AG08396 (cell line): ENCODE results near the gene HES2.
"Not testable (repeated sequence)": the region's sequence is repeated elsewhere in the genome, so short reads cannot be mapped to it uniquely, and the experiment has no call there.

Source experiments
- DNase-seq: peaks from one replicate; pipeline ENCODE4 v3.0.0; 2012; ENCODE audit warnings: low spot score, mixed read lengths

HES2 gene

DNA sequence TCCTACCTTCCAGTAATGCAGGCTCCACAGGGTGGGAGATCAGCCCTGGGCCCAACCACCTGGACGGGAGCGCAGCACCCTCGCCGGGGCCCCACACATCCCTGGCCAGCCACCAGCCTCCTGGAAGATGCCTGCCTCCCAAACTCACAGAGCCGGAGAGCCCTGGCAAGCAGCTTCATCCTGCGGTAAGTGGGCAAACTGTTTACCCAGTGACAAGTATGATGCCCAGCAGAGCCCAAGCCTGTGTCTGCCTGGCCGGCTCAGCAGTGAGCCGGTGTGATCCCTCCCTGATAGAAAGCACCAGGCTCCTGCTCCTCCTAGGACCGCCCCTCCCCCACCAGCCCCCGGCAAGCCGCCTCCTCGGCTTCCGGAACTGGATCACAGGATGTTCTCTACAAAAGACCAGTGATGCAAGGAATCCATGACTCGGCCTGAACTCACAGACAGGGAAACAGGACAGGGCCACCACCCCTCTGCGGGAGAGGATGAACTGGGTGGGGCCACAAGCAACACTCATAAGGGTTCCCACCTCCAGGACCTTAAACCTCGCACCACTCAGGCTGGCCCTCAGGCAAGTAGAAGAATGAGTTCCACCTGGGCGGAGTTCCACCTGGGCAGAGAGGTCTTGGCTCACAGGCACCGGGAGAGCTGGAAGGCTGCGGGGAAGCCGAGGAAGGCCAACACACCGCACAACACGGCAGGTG lies 34.1 kb downstream of the HES2 start:
- peak; percentile 77 for DNase-seq

DNA sequence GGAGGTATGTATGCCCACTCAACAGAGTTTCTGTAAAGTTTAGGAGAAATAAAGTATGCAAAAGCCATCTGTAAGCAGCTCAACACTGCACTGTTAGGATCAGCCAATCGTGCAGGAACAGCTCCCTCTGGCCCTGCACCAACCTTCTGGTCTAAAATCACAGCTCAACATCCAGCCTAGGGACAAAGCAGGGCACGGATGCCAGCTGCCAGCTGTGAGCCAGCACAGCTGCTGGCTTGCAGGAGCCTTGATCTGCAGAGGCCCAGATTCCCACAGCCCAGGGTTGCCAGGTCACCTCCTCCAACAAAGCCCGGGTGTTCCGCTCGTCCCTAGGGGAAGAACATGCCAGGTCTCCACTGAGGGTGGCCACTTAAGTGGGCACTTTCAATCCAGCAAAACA lies 34.8 kb downstream of the HES2 start:
- DNase-seq = peak; percentile 47

DNA sequence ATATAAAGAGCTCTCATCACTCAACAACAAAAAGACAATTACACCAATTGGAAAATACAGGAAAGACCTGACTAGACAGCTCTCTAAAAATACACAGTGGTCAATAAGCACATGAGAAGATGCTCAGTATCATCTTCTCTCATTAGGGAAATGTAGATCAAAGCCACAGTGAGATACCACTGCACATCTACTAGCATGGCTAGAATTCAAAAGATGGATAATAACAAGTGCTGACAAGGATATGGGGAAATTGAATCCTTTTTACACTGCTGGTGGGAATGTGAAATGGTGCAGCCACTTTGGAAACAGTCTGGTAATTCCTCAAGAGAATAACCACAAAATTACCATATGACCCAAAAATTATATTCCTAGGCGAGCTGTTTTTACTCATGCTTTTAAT lies 35.6 kb downstream of the HES2 start:
- DNase-seq = no peak

DNA sequence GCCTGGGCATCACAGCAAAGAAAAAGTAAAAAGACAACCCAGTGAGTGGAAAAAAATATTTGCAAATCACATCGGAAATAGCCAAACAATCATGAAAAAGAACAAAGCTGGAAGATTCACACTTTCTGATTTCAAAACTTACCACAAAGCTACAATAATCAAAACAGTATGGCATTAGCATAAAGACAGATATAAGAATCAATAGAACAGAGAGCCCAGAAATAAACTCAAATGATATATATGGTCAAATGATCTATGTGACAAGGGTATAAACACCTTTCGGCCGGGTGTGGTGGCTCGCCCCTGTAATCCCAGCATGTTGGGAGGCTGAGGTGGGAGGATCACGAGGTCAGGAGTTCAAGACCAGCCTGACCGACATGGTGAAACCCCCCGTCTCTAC lies 39.7 kb downstream of the HES2 start:
- DNase-seq = no peak

DNA sequence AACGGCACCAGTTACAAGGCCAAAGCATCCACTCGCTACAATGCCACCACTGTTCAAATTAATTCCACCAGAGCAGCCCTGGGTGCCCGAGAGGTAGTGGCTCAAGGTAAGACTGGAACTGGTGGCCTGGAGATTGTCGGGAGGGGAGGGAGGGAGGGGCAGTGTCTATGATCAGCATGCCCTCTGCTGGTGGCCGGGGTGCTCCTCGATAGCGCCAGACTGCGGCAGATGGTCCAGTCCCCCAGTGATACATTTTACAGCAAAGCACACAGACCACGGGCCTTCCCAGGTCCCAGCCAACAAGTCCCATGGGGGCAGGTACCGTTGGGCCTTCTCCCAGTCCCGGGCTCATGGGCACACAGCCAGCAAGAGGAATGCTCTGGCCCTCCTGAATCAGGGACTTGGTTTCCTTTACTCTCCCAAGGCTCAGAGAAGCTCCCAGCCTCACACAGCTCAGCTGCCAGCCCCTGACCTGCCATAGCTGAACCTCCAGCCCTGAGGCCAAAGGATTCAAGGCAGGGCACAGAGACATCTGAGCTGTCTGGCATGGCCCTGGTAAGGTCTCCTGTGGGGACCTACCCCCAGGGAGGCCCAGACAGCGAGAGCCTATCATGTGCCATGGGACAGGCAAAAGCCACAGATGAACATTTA lies 41.5 kb downstream of the HES2 start:
- DNase-seq = no peak

DNA sequence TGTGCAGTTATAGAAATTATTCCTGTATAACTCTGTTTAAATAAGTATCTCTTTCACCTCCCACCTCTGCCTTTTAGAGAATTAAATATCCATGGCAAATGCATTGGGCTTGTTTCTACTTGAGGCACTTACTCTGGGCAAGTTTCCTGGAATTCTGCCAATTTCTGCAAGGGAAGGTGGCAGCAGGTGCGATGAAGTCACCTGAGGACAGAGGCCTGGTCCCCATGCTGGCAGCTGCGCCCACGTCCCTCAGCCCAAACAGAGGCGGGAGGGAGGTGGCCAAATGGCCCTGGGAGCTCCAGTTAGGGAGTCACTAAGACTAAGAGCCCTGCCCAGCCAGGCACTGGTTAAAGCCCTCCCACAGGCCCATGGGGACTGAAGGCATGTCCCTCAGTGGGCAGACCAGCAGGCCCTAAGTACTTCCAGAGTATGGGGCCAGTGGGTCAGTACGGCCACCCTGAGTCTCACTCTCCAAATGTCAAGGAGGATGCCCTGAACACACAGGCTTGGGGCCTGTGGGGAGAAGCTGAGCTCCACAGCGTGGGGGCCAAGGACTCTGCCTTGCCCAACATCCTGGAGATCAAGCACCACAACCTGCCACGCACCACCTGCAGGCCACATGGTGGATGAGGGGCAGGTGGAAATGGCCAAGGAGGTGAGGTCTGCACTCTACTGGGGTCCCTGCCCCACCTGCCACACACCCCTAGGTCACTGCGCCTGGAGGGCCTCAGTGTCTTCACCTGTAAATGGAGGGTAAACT lies 45.6 kb downstream of the HES2 start:
- DNase-seq = no peak

DNA sequence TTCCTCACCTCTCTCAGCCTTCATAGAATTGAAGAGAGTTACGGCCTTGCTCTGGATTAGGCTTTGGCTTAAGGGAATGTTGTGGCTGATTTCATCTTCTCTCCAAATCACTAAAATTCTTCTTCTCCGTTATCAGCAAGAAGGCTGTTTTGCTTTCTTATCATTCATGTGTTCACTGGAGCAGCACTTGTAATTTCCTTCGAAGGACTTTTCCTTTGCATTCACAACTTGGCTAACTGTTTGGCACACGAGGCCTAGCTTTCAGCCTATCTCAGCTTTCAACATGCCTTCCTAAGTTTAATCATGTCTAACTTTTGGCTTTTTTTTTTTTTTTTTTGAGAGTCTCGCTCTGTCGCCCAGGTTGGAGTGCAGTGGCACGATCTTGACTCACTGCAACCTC lies 47.5 kb downstream of the HES2 start:
- DNase-seq = not testable (repeated sequence)

DNA sequence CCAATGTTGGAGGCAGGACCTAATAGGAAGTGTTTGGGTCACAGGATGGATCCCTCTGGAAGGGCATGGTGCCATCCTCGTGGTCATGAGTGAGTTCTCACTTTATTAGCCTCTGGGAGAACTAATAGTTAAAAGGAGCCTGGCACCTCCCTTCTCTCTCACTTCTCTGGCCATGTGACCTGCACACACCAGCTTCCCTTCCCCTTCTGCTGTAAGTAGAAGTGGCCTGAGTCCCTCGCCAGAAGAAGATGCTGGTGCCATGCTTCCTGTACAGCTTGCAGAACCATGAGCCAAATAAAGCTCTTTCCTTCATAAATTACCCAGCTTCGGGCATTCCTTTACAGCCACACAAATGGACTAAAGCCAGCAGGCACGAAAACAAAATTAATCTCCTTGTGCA lies 49.7 kb downstream of the HES2 start:
- no peak for DNase-seq

DNA sequence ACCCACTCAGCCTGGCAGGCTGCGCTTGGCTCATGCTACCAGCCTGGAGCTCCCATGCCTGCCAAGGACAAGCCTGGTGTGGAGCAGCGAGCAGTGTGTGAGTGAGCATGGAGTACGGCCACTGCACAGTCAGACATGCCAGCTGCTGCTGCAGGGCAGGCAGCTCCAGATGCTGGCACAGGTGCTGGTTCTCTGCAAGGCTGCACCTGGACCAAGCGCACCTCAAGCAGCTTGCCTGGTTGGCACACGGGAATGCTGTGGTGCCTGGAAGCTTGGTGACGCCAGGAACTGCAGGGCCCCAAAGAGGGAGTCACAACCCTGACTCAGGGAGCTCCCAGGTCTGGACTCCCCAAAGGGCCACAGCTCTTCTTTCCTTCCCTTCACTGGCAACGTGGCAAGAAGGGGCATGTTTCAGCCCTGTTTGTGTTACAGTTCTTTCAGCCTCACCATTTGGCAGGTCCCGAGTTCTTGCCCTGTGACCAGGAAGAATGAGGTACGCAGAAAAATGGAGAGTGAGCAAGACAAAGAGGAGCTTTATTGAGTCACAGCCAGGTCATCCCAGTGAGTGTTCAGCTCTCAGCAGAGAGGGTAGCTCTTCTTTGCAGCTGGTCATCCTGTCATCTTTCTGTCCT lies 52.2 kb downstream of the HES2 start:
- DNase-seq = no peak

DNA sequence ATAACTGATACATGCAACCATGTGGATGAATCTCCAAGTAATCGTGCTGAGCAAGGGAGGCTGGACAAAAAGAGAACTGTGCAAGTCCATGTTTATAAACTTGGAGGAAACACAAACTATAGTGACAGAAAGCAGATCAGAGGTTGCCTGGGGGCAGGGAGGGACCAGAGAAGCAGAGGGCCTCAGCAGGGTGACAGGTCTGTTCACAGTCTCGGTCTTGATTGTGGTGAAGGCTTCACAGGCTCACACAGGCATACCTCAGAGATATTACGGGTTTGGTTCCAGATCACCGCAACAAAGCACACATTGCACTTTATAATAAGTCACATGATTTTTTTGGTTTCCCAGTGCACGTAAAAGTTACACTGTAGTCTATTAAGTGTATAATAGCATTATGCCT lies 54.7 kb downstream of the HES2 start:
- no peak for DNase-seq

DNA sequence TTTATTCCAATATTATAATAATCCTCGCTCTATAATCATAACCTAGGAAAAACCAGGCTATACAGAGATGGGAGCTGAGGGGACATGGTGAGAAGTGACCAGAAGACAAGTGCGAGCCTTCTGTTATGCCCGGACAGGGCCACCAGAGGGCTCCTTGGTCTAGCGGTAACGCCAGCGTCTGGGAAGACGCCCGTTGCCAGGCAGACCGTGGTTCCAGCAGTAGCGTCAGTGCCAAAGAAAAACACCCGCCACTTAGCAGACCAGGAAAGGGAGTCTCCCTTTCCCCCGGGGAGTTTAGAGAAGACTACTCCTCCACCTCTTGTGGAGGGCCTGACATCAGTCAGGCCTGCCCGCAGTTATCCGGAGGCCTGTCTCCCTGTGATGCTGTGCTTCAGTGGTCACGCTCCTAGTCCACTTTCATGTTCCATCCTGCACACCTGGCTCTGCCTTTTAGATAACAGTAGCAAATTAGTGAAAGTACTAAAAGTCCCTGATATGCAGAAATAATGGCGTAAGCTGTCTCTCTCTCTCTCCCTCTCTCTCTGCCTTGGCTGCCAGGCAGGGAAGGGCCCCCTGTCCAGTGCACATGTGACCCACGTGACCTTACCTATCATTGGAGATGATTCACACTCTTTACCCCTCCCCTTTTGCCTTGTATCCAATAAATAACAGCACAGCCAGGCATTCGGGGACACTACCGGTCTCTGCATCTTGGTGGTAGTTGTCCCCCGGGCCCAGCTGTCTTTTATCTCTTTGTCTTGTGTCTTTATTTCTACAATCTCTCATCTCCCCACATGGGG lies 56.4 kb downstream of the HES2 start:
- not testable (repeated sequence) for DNase-seq
